Measurements from ENCODE around the gene TRIM41. TPM values are rescaled to one million over a fixed set of nuclear protein-coding genes. Genes with fewer than 3 reads are reported as not detected.

TRIM41 gene
- polyA plus RNA-seq, 1 of the 3 experiments (the other 2 are of a cell fraction): 35.9 TPM

- Histone ChIP-seq H3K27me3 (ENCODE audit: insufficient read depth) (no peaks in the 10 kb centered on the region), H3K27ac (ENCODE audit: low read depth in 2 of 2, low read length in 1 of 2) (no peak overlapping the region), H4K20me1 (ENCODE audit: insufficient read depth) (no peaks in the 10 kb centered on the region), H3F3A (replicated peaks; ENCODE audit: insufficient read depth) (peaks cover 5% of the 10 kb centered on the region), H3K9ac (no peak overlapping the region), H3K9me3 (no peaks in the 10 kb centered on the region), H2AFZ (ENCODE audit: low read depth) (no peak overlapping the region), H3K4me1 (ENCODE audit: control insufficient read depth in 1 of 2, insufficient read depth in 2 of 2, low read depth in 1 of 2, low read length in 1 of 2) (peaks cover 0 to 11% of the 10 kb centered on the region in 2 experiments; a peak in 1 of 4 replicates), H3K36me3 (replicated peaks in 1 of 2; ENCODE audit: control insufficient read depth in 1 of 2, insufficient read depth in 2 of 2, low read length in 1 of 2) (no peaks in the 10 kb centered on the region), H3K4me2 (no peak overlapping the region), H3K9me2 (no peaks in the 10 kb centered on the region), H3K4me3 (ENCODE audit: low read depth in 2 of 2, low read length in 1 of 2) (no peak overlapping the region), H3K79me2 (ENCODE audit: insufficient read depth) (no peaks in the 10 kb centered on the region)
- ChIA-PET CTCF (interaction anchor here (0.9 to 1.7 kb wide), 4 partner anchors 9 to 31 kb away, joined by 3 to 5 read pairs (median 4); no protein-coding TSS in a partner anchor), POLR2A (no interaction called here)
- WGBS (ENCODE audit: low lambda C conversion rate): 71% methylated on average over 9 of the region's 9 CpGs
- TF ChIP-seq RAD21 (IDR thresholded peaks at IDR 0.05; ENCODE audit: low read length) (no peak), GABPA (IDR thresholded peaks at IDR 0.05; ENCODE audit: low read depth) (no peak), USF2 (IDR thresholded peaks at IDR 0.05; ENCODE audit: borderline replicate concordance, low read depth, low read length) (no peak), FOXM1 (IDR thresholded peaks at IDR 0.05; ENCODE audit: low read depth) (no peak), GATA2 (CRISPR knock-in tag; IDR thresholded peaks at IDR 0.05) (no peak), NFIC (IDR thresholded peaks at IDR 0.05; ENCODE audit: borderline replicate concordance) (no peak), ZBTB33 (IDR thresholded peaks at IDR 0.05; ENCODE audit: borderline replicate concordance, low read depth) (no peak), RFX5 (IDR thresholded peaks at IDR 0.05; ENCODE audit: low read length) (no peak), ELF1 (IDR thresholded peaks at IDR 0.05) (no peak), RCOR1 (IDR thresholded peaks at IDR 0.05; ENCODE audit: low read length) (no peak)
- no peak for DNase-seq
Observed at GRCh38 chr5:181198905-181199519, 24.1 kb upstream of the TRIM41 start.

- Histone ChIP-seq H3K9me2 (no peaks in the 10 kb centered on the region), H3K9ac (no peak overlapping the region), H3K27me3 (ENCODE audit: insufficient read depth) (no peaks in the 10 kb centered on the region), H3K27ac (ENCODE audit: low read depth in 2 of 2, low read length in 1 of 2) (no peak overlapping the region), H4K20me1 (ENCODE audit: insufficient read depth) (no peaks in the 10 kb centered on the region), H3K79me2 (ENCODE audit: insufficient read depth) (no peaks in the 10 kb centered on the region), H3K36me3 (replicated peaks in 1 of 2; ENCODE audit: control insufficient read depth in 1 of 2, insufficient read depth in 2 of 2, low read length in 1 of 2) (no peaks in the 10 kb centered on the region), H3K9me3 (no peaks in the 10 kb centered on the region), H3F3A (replicated peaks; ENCODE audit: insufficient read depth) (peaks cover 5% of the 10 kb centered on the region), H2AFZ (ENCODE audit: low read depth) (no peak overlapping the region), H3K4me1 (ENCODE audit: control insufficient read depth in 1 of 2, insufficient read depth in 2 of 2, low read depth in 1 of 2, low read length in 1 of 2) (peaks cover 0 to 8% of the 10 kb centered on the region in 2 experiments; a peak in 1 of 4 replicates), H3K4me3 (ENCODE audit: low read depth in 2 of 2, low read length in 1 of 2) (no peak overlapping the region), H3K4me2 (no peak overlapping the region)
- ChIA-PET POLR2A (no interaction called here), CTCF (interaction anchor here (0.8 to 1.6 kb wide), 4 partner anchors 10 to 402 kb away, joined by 3 to 4 read pairs (median 3); no protein-coding TSS in a partner anchor)
- WGBS (ENCODE audit: low lambda C conversion rate): 87% methylated on average over 10 of the region's 12 CpGs
- DNase-seq: no peak
- TF ChIP-seq RCOR1 (IDR thresholded peaks at IDR 0.05; ENCODE audit: low read length): no peak
- no peak for TF ChIP-seq RFX5 (IDR thresholded peaks at IDR 0.05; ENCODE audit: low read length)
- TF ChIP-seq JUND (IDR thresholded peaks at IDR 0.05): no peak
- no peak for TF ChIP-seq CHD2 (IDR thresholded peaks at IDR 0.05; ENCODE audit: low read length, partially characterized antibody)
- TF ChIP-seq MXI1 (IDR thresholded peaks at IDR 0.05; ENCODE audit: low read depth, low read length): no peak
- TF ChIP-seq NRF1 (IDR thresholded peaks at IDR 0.05; ENCODE audit: low read depth, low read length): no peak
- no peak for TF ChIP-seq RXRA (IDR thresholded peaks at IDR 0.05; ENCODE audit: borderline replicate concordance, low read depth)
- TF ChIP-seq NFIC (IDR thresholded peaks at IDR 0.05; ENCODE audit: borderline replicate concordance): no peak
- TF ChIP-seq TAF1 (IDR thresholded peaks at IDR 0.05; ENCODE audit: borderline replicate concordance, low read depth, low read length): no peak
- no peak for TF ChIP-seq FOXJ3 (CRISPR knock-in tag; IDR thresholded peaks at IDR 0.05)
- no peak for TF ChIP-seq IRF3 (IDR thresholded peaks at IDR 0.05; ENCODE audit: low read depth, low read length)
- no peak for TF ChIP-seq CTCF (IDR thresholded peaks at IDR 0.05)
- no peak for TF ChIP-seq MAX (IDR thresholded peaks at IDR 0.05; ENCODE audit: low read depth)
Observed at GRCh38 chr5:181199881-181200638, 23.0 kb upstream of the TRIM41 start.
